GM21825 (cell line): Measurements from ENCODE around the gene DNMT1.
"Not testable (repeated sequence)": the region's sequence is repeated elsewhere in the genome, so short reads cannot be mapped to it uniquely, and the experiment has no call there.

Experiments
- ATAC-seq: cut with Tn5 transposase; IDR thresholded peaks from one replicate; pipeline ENCODE4 v1.9.1; 2021; ENCODE audit warnings: mild to moderate bottlenecking, moderate library complexity; ENCODE audit not compliant: unreplicated experiment

Gene DNMT1

GRCh38 chr19:10184636-10185035 is 10.1 kb downstream of the DNMT1 start:
- no peak for ATAC-seq

DNA sequence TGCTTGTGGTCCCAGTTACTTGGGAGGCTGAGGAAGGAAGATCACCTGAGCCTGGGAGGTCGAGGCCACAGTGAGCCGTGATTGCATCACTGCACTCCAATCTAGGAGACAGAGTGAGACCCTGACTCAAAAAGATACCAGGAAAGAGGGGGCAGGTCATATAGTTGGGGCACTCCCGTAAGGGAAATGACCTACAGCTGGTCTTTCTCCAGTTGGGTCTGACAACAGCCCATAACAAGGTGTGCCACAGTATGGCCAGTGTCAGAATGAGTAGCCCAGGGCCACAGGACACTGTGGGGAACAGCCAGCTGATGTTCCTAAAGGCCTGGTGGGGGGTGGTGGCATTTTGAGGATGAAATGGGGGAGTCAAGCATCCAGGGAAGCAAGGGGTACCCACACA is 10.8 kb downstream of the DNMT1 start:
- ATAC-seq, result no peak

- no peak for ATAC-seq
Measured at GRCh38 chr19:10182847-10183246, 11.9 kb downstream of the DNMT1 start.

DNA sequence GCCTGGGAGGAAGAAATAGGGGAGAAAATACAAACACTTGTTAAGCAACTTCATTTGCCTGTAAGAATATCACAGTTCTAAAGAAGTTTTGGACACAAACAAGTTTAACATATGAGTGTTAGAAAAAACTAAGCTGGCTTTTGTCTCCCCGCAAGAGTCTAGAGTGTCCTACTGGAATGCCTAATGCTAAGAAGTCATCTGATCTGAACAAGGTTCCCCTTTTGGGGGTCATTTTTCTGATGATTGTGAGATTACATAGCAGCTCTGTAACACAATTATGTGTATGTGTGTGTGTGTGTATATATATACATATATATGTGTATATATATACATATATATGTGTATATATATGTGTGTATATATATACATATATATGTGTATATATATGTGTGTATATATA is 12.7 kb downstream of the DNMT1 start:
- no peak for ATAC-seq

- no peak for ATAC-seq
Measured at GRCh38 chr19:10180459-10180858, 14.3 kb downstream of the DNMT1 start.

GRCh38 chr19:10180024-10180423 is 14.7 kb downstream of the DNMT1 start:
- not testable (repeated sequence) for ATAC-seq

GRCh38 chr19:10173527-10173926 is 21.2 kb downstream of the DNMT1 start:
- no peak for ATAC-seq

- no peak for ATAC-seq
Measured at GRCh38 chr19:10168386-10168948, 26.3 kb downstream of the DNMT1 start.

GRCh38 chr19:10167459-10167858 is 27.3 kb downstream of the DNMT1 start:
- ATAC-seq, result no peak

GRCh38 chr19:10166501-10166900 is 28.3 kb downstream of the DNMT1 start:
- ATAC-seq, result not testable (repeated sequence)

DNA sequence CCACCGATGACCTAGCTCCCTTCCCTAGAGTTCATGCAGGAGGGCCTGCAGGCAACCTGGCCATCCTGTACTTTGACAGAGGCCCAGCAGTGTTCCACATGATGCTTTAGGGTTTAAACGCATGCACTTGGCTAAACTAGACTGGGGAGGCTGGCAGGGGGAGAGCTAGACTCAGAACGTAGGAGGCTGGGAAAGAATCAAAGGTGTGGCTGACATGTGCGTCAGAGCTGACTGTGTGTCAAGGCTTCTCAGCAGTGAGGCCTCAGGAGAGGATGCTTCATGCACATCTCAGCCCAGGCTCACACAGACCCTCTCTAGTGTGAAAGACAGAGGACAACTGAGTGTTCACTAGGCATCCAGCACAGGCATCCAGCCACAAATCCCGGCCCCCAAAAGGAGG is 28.7 kb downstream of the DNMT1 start:
- no peak for ATAC-seq

GRCh38 chr19:10163536-10163935 is 31.2 kb downstream of the DNMT1 start:
- ATAC-seq, result no peak

DNA sequence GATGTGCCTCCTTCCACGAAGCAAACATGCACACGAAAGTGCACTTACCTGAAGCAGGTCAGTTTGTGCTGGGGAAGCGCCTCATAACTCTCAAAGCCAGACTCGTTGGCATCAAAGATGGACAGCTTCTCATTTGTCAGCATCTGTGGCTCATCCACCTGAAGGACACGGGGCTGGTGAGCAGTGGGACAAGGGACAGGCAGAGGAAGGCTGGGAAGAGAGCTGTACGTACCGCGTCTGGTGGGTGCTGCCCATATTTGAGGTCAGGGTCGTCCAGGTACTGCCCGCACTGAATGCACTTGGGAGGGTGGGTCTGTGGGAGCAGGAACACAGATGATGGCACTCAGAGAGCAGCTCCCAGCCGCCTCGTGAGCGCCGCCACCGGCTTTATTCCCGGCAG is 35.1 kb downstream of the DNMT1 start:
- no peak for ATAC-seq

GRCh38 chr19:10158485-10158884 is 36.3 kb downstream of the DNMT1 start:
- no peak for ATAC-seq

GRCh38 chr19:10158071-10158470 is 36.7 kb downstream of the DNMT1 start:
- ATAC-seq, result no peak

DNA sequence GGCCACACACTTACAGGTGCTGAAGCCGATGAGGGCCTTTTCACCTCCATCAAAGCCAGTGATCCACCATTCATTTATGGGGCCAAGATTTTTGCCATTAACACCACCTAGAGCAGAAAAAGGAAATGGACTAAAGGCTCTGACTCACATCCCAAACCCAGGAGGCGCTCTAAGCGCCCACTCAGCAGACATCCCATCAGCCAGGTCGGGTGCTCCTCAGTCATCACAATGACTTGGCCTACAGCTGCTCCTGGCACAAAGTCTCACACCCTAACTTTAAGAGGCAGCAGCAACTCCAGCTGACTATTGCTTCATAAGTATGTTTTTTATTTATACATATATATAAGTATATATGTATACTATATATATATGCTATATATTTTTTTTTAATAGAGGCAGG is 38.9 kb downstream of the DNMT1 start:
- no peak for ATAC-seq

- no peak for ATAC-seq
Measured at GRCh38 chr19:10152100-10152499, 42.7 kb downstream of the DNMT1 start.

- no peak for ATAC-seq
Measured at GRCh38 chr19:10151521-10151920, 43.2 kb downstream of the DNMT1 start.

GRCh38 chr19:10149427-10149826 is 45.3 kb downstream of the DNMT1 start:
- no peak for ATAC-seq

- no peak for ATAC-seq
Measured at GRCh38 chr19:10146142-10146541, 48.6 kb downstream of the DNMT1 start.

GRCh38 chr19:10145031-10145430 is 49.7 kb downstream of the DNMT1 start:
- ATAC-seq, result no peak

DNA sequence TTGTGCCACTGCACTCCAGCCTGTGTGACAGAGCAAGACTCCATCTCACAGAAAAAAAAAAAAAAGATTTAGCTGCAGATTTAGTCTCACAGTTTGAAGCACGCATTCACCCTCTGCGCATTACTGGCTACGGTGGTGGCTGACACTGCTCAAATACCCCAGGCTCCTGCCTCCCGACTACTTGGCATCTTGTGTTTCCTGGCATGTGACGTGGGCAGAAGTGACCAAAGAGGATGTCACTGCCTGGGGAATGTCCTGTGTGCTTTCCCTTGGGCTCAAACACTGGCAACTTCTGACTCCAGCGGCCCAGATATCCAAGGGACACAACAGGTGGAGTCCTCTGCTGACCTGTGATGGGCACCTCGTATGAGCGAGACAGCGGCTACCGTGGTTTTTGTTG is 50.4 kb downstream of the DNMT1 start:
- ATAC-seq, result no peak

- ATAC-seq, result no peak
Measured at GRCh38 chr19:10143681-10144080, 51.1 kb downstream of the DNMT1 start.
